A549 (cell line): ENCODE data around the gene MEGF9. TPM values are rescaled to one million over a fixed set of nuclear protein-coding genes. Genes with fewer than 3 reads are reported as not detected.
"Not testable (repeated sequence)": the region's sequence is repeated elsewhere in the genome, so short reads cannot be mapped to it uniquely, and the experiment has no call there.

Experiments used
- ATAC-seq, 2 experiments: fragments of 200-7000 bp in 1 of 2; fragments of >200 bp in 1 of 2; cut with Nextera tagmentation in 1 of 2; cut with Tn5 transposase in 1 of 2; 3 replicates each; pipeline versions ENCODE4 v1.8.0 to v1.9.1; 2018 to 2020; ENCODE audit warnings: mild to moderate bottlenecking in 1 of 2, moderate library complexity in 1 of 2
- CTCF ChIA-PET: fragments of 300-600 bp; sonication (Branson Sonifier 250); formaldehyde crosslinking; extraction: SDS; loops from one replicate; lab custom pipeline; 2021; ENCODE audit warnings: antibody characterized with exemption, inconsistent platforms; lab: Yijun Ruan, JAX
- POLR2A ChIA-PET: fragments of 350-600 bp; formaldehyde crosslinking; extraction: SDS; loops from one replicate; lab custom pipeline; 2021; ENCODE audit warnings: antibody characterized with exemption, inconsistent platforms; lab: Yijun Ruan, JAX
- DNase-seq, 2 experiments: peaks; one replicate each; pipeline versions ENCODE4 v3.0.0 to v3.0.0-alpha.2; 2011 to 2016; ENCODE audit warnings: low read depth in 1 of 2, low spot score in 1 of 2
- FAIRE-seq: peaks from 2 replicates; lab custom pipeline; 2011; peaks lifted over from hg19 to GRCh38; lab: Jason Lieb, UNC
- H3K27ac ChIP-seq, 2 experiments: fragments of >200 bp; sonication (Bioruptor Twin); formaldehyde crosslinking; 3 replicates each; pipeline ENCODE4 v1.5.1; 2016 to 2017
- H3K4me1 ChIP-seq: fragments of >200 bp; sonication (Bioruptor Twin); formaldehyde crosslinking; 3 replicates; pipeline ENCODE4 v1.6.1; 2016
- H3K4me2 ChIP-seq: fragments of >200 bp; sonication (Bioruptor Twin); formaldehyde crosslinking; 3 replicates; pipeline ENCODE4 v1.6.1; 2016
- H3K4me3 ChIP-seq: fragments of >200 bp; sonication (Bioruptor Twin); formaldehyde crosslinking; 3 replicates; pipeline ENCODE4 v1.5.1; 2016
- H3K9me3 ChIP-seq: fragments of >200 bp; sonication (Bioruptor Twin); formaldehyde crosslinking; 3 replicates; pipeline ENCODE4 v1.6.1; 2016
- ATOH8 ChIP-seq: fragments of 250-450 bp; sonication (Bioruptor Pico); IDR thresholded peaks from 2 replicates; pipeline ENCODE4 v1.5.0; 2020; ENCODE audit warnings: low read depth, mild to moderate bottlenecking, moderate library complexity
- BHLHE40 ChIP-seq: IDR thresholded peaks from 2 replicates; pipeline ENCODE4 v1.6.1; 2012; ENCODE audit warnings: low read depth, low read length, inconsistent platforms
- CBX2 ChIP-seq: fragments of 200-600 bp; sonication (generic); IDR thresholded peaks from 2 replicates; pipeline ENCODE4 v1.6.1; 2016; ENCODE audit warnings: low read depth, mild to moderate bottlenecking, borderline replicate concordance
- CBX8 ChIP-seq: fragments of 200-600 bp; sonication (generic); IDR thresholded peaks from 2 replicates; pipeline ENCODE4 v1.6.1; 2016
- CEBPB ChIP-seq, 2 experiments: fragments of >200 bp in 1 of 2; sonication (Bioruptor Twin) in 1 of 2; formaldehyde crosslinking in 1 of 2; IDR thresholded peaks; 2 replicates each; pipeline ENCODE4 v1.6.1; 2012 to 2016
- CHD2 ChIP-seq: fragments of 150-350 bp; IDR thresholded peaks from 2 replicates; pipeline ENCODE4 v1.6.1; 2014; ENCODE audit warnings: low read length; ENCODE audit not compliant: partially characterized antibody
- E2F6 ChIP-seq: IDR thresholded peaks from 2 replicates; pipeline ENCODE4 v1.6.1; 2012; ENCODE audit warnings: low read depth, borderline replicate concordance
- EHMT2 ChIP-seq: fragments of 200-600 bp; sonication (generic); IDR thresholded peaks from 2 replicates; pipeline ENCODE4 v1.6.1; 2016; ENCODE audit warnings: antibody characterized with exemption, low read depth, mild to moderate bottlenecking, moderate library complexity
- EP300 ChIP-seq, 2 experiments: fragments of >200 bp; sonication (Bioruptor Twin); formaldehyde crosslinking; IDR thresholded peaks; 2 replicates in 1 of 2; 3 replicates in 1 of 2; pipeline ENCODE4 v1.6.1; 2016 to 2017
- FOSB ChIP-seq: fragments of 250-450 bp; sonication (Bioruptor Pico); IDR thresholded peaks from 2 replicates; pipeline ENCODE4 v1.5.0; 2020; ENCODE audit warnings: mild to moderate bottlenecking, moderate library complexity
- FOXS1 ChIP-seq: fragments of 250-450 bp; sonication (Bioruptor Pico); IDR thresholded peaks from 2 replicates; pipeline ENCODE4 v1.5.0; 2020; ENCODE audit warnings: mild to moderate bottlenecking, moderate library complexity
- HES2 ChIP-seq: fragments of >200 bp; sonication (Bioruptor Twin); formaldehyde crosslinking; IDR thresholded peaks from 2 replicates; pipeline ENCODE4 v1.6.1; 2016
- KDM1A ChIP-seq: fragments of 200-600 bp; sonication (generic); IDR thresholded peaks from 2 replicates; pipeline ENCODE4 v1.6.1; 2016; ENCODE audit warnings: low read depth, mild to moderate bottlenecking
- MAFK ChIP-seq: fragments of 450-650 bp; IDR thresholded peaks from 2 replicates; pipeline ENCODE4 v1.6.1; 2014; ENCODE audit not compliant: partially characterized antibody
- NFE2L2 ChIP-seq: fragments of 150-350 bp; conservative IDR thresholded peaks from 2 replicates; pipeline ENCODE4 v1.6.1; 2014; ENCODE audit warnings: low read length
- PBX3 ChIP-seq: IDR thresholded peaks from 2 replicates; pipeline ENCODE4 v1.6.1; 2012
- POLR2AphosphoS2 ChIP-seq: conservative IDR thresholded peaks from 2 replicates; pipeline ENCODE4 v1.6.1; 2012; ENCODE audit warnings: low read length, improper control_type of control experiment, inconsistent platforms
- RARB ChIP-seq: fragments of 250-450 bp; sonication (Bioruptor Pico); IDR thresholded peaks from 2 replicates; pipeline ENCODE4 v1.8.0; 2021; ENCODE audit warnings: mild to moderate bottlenecking, moderate library complexity
- RCOR1 ChIP-seq: fragments of 150-350 bp; IDR thresholded peaks from 2 replicates; pipeline ENCODE4 v1.6.1; 2014; ENCODE audit warnings: antibody characterized with exemption, low read length, low read depth
- REST ChIP-seq: fragments of 200-600 bp; sonication (generic); IDR thresholded peaks from 2 replicates; pipeline ENCODE4 v1.6.1; 2016; ENCODE audit warnings: antibody characterized with exemption, mild to moderate bottlenecking, moderate library complexity
- RNF2 ChIP-seq: fragments of 200-600 bp; sonication (generic); IDR thresholded peaks from 2 replicates; pipeline ENCODE4 v1.6.1; 2016; ENCODE audit warnings: low read depth, mild to moderate bottlenecking, antibody characterized with exemption, moderate library complexity, borderline replicate concordance
- SREBF2 ChIP-seq: fragments of 450-650 bp; IDR thresholded peaks from 2 replicates; pipeline ENCODE4 v1.6.1; 2014; ENCODE audit warnings: mild to moderate bottlenecking, moderate library complexity
- USF2 ChIP-seq: fragments of 450-650 bp; IDR thresholded peaks from 2 replicates; pipeline ENCODE4 v1.6.1; 2014; ENCODE audit warnings: antibody characterized with exemption
- ZNF302 ChIP-seq: fragments of 250-450 bp; sonication (Bioruptor Pico); IDR thresholded peaks from 2 replicates; pipeline ENCODE4 v1.9.0; 2021; ENCODE audit warnings: inconsistent platforms, mild to moderate bottlenecking, moderate library complexity
- ZSCAN20 ChIP-seq: fragments of 250-450 bp; sonication (Bioruptor Pico); IDR thresholded peaks from 2 replicates; pipeline ENCODE4 v1.8.0; 2022; ENCODE audit warnings: mild to moderate bottlenecking, moderate library complexity
- WGBS: methylation state at CpG from one replicate; pipeline ENCODE4 v1.1.6; 2017; ENCODE audit errors: missing lambda C conversion rate; 5-methylcytosine and 5-hydroxymethylcytosine counted together
- polyA plus RNA-seq, 4 experiments: library from polyadenylated mRNA; depleted of rRNA in 3 of 4; stranded (reverse); fragments of >200 nt; fragmentation: RNase III in 1 of 4; extraction: RNeasy Plus Mini Kit Qiagen cat#74134 plus additional on column Dnase treatment in 1 of 4; gene quantifications; 2 replicates in 3 of 4; 3 replicates in 1 of 4; pipeline ENCODE4 v1.2.3, GENCODE V29; 2011 to 2017

The MEGF9 gene
- polyA plus RNA-seq, 2 of the 4 experiments (the other 2 are of a cell fraction) = 25.7 to 33.4 TPM

GRCh38 chr9:120556775-120557174 lies 157.5 kb downstream of the MEGF9 start:
- Histone ChIP-seq H3K4me1 (no peaks in the 10 kb centered on the region), H3K27ac (no peak overlapping the region), H3K9me3 (no peaks in the 10 kb centered on the region), H3K4me3 (no peak overlapping the region), H3K4me2 (no peak overlapping the region)
- DNase-seq = no peak
- ChIA-PET CTCF (interaction anchor here (1.1 to 1.5 kb wide), 3 partner anchors 8 to 207 kb away, joined by 3 to 4 read pairs (median 3); no protein-coding TSS in a partner anchor), POLR2A (no interaction called here)
- no peak for ATAC-seq
- no peak for FAIRE-seq
- no peak for TF ChIP-seq RARB
- TF ChIP-seq FOSB (CRISPR knock-in tag) = no peak
- TF ChIP-seq ZSCAN20 (CRISPR knock-in tag) = no peak
- no peak for TF ChIP-seq RNF2
- no peak for TF ChIP-seq E2F6
- TF ChIP-seq BHLHE40 = no peak
- TF ChIP-seq ZNF302 (CRISPR knock-in tag) = no peak
- no peak for TF ChIP-seq CHD2
- TF ChIP-seq USF2 = no peak
- no peak for TF ChIP-seq ATOH8 (CRISPR knock-in tag)
- no peak for TF ChIP-seq POLR2AphosphoS2
- TF ChIP-seq HES2 = no peak
- TF ChIP-seq NFE2L2 = no peak
- TF ChIP-seq CBX8 = no peak
- TF ChIP-seq MAFK = no peak
- no peak for TF ChIP-seq SREBF2
- 93% methylated on average over 3 of the region's 3 CpGs for WGBS

- FAIRE-seq (no peak), DNase-seq (no peak)
- CTCF ChIA-PET = interaction anchor here (0.6 to 1.5 kb wide), 2 partner anchors 9 to 25 kb away, joined by 3 to 4 read pairs; no protein-coding TSS in a partner anchor
- POLR2A ChIA-PET = interaction anchor here (0.7 kb wide), 1 partner anchor 159 kb away, joined by 3 read pairs; no protein-coding TSS in a partner anchor
- 92% methylated on average over 4 of the region's 4 CpGs for WGBS
- Histone ChIP-seq H3K27ac (no peak overlapping the region), H3K4me3 (no peak overlapping the region), H3K4me2 (no peak overlapping the region), H3K9me3 (no peaks in the 10 kb centered on the region), H3K4me1 (no peaks in the 10 kb centered on the region)
- TF ChIP-seq EHMT2 (no peak), CBX2 (no peak), KDM1A (no peak), CEBPB (IDR thresholded peaks at IDR 0.05) (no peak), FOXS1 (CRISPR knock-in tag) (no peak), REST (no peak), MAFK (no peak), FOSB (CRISPR knock-in tag) (no peak), EP300 (IDR thresholded peaks at IDR 0.05) (no peak), RCOR1 (no peak), PBX3 (no peak)
- TF ChIP-seq, all 56 proteins: peak for 0
- no peak for ATAC-seq
Observed at GRCh38 chr9:120555839-120556238, 158.4 kb downstream of the MEGF9 start.

- POLR2A ChIA-PET, H3K4me3 ChIP-seq, H3K9me3 ChIP-seq, H3K4me1 ChIP-seq, CTCF ChIA-PET, DNase-seq, H3K27ac ChIP-seq, ATAC-seq, H3K4me2 ChIP-seq, FAIRE-seq: not testable (repeated sequence)
- WGBS = 93% methylated on average over 6 of the region's 7 CpGs
Observed at GRCh38 chr9:120552210-120552704, 162.0 kb downstream of the MEGF9 start.
